PC-3 (cell line): ENCODE data around the gene WDR90. TPM values are rescaled to one million over a fixed set of nuclear protein-coding genes. Genes with fewer than 3 reads are reported as not detected.

ENCODE experiments used
- ATAC-seq: fragments of 200-7000 bp; cut with Tn5 transposase; 2 replicates; pipeline ENCODE4 v1.9.1; 2020; ENCODE audit warnings: mild to moderate bottlenecking, moderate library complexity
- BruUV-seq: library from RNA; stranded (reverse); fragments of 400-500 nt; replicated peaks from 2 replicates; lab custom pipeline; 2021; lab: Mats Ljungman, UMichigan
- CTCF ChIA-PET: fragments of 300-600 bp; sonication (Branson Sonifier 250); formaldehyde crosslinking; loops from one replicate; lab custom pipeline; 2022; ENCODE audit warnings: antibody characterized with exemption; lab: Charles Lee
- POLR2A ChIA-PET: fragments of 300-600 bp; sonication (Branson Sonifier 250); formaldehyde crosslinking; loops from one replicate; lab custom pipeline; 2022; ENCODE audit warnings: antibody characterized with exemption; ENCODE audit not compliant: unreplicated experiment; lab: Charles Lee
- DNase-seq: peaks from one replicate; pipeline ENCODE4 v3.0.0-alpha.2; 2015
- H2AFZ ChIP-seq: fragments of 300-600 bp; sonication (generic); 2 replicates; pipeline ENCODE4 v1.6.0; 2016; ENCODE audit warnings: antibody characterized with exemption, low read length
- H3F3A ChIP-seq: fragments of 300-600 bp; sonication (generic); one replicate; pipeline ENCODE4 v1.6.0; 2017; ENCODE audit warnings: antibody characterized with exemption, low read length, control low read depth, mild to moderate bottlenecking; ENCODE audit not compliant: unreplicated experiment
- H3K27ac ChIP-seq: fragments of 300-600 bp; sonication (generic); 2 replicates; pipeline ENCODE4 v1.5.1; 2016; ENCODE audit warnings: mild to moderate bottlenecking, low read length
- H3K27me3 ChIP-seq: fragments of 300-600 bp; sonication (generic); 2 replicates; pipeline ENCODE4 v1.6.1; 2016; ENCODE audit warnings: low read length, mixed read lengths
- H3K36me3 ChIP-seq: fragments of 300-600 bp; sonication (generic); 2 replicates; pipeline ENCODE4 v1.6.1; 2016; ENCODE audit warnings: low read depth, mixed run types, low read length, mixed read lengths
- H3K4me1 ChIP-seq: fragments of 300-600 bp; sonication (generic); 2 replicates; pipeline ENCODE4 v1.5.1; 2016; ENCODE audit warnings: low read length; ENCODE audit not compliant: insufficient read depth
- H3K4me2 ChIP-seq: fragments of 300-600 bp; sonication (generic); 2 replicates; pipeline ENCODE4 v1.6.0; 2016; ENCODE audit warnings: low read length
- H3K4me3 ChIP-seq: fragments of 300-600 bp; sonication (generic); 2 replicates; pipeline ENCODE4 v1.5.1; 2016; ENCODE audit warnings: mild to moderate bottlenecking, low read length, mixed read lengths
- H3K79me2 ChIP-seq: fragments of 300-600 bp; sonication (generic); 2 replicates; pipeline ENCODE4 v1.6.1; 2017; ENCODE audit warnings: low read length, mixed read lengths
- H3K9ac ChIP-seq: fragments of 300-600 bp; sonication (generic); 2 replicates; pipeline ENCODE4 v1.6.0; 2016; ENCODE audit warnings: mild to moderate bottlenecking, low read length
- H3K9me2 ChIP-seq: fragments of 300-600 bp; sonication (generic); replicated peaks from 2 replicates; pipeline ENCODE4 v1.6.1; 2016; ENCODE audit warnings: mixed run types, low read length, mixed read lengths
- H3K9me3 ChIP-seq: fragments of 300-600 bp; sonication (generic); 2 replicates; pipeline ENCODE4 v1.6.1; 2016; ENCODE audit warnings: low read length, mixed read lengths
- H4K20me1 ChIP-seq: fragments of 300-600 bp; sonication (generic); 2 replicates; pipeline ENCODE4 v1.6.1; 2016; ENCODE audit warnings: low read length, mixed read lengths
- EZH2 ChIP-seq: fragments of 300-600 bp; sonication (generic); IDR thresholded peaks from one replicate; pipeline ENCODE4 v1.6.1; 2017; ENCODE audit warnings: antibody characterized with exemption, mild to moderate bottlenecking, low read length; ENCODE audit not compliant: unreplicated experiment
- EZH2phosphoT487 ChIP-seq: fragments of 300-600 bp; sonication (generic); IDR thresholded peaks from 2 replicates; pipeline ENCODE4 v1.6.1; 2018; ENCODE audit warnings: mild to moderate bottlenecking, antibody characterized with exemption, low read length, borderline replicate concordance
- intact Hi-C: fragments of 100-400 bp; cut with micrococcal nuclease; formaldehyde crosslinking; loops from 2 replicates; pipeline ENCODE4 v1.9.0; 2023
- total RNA-seq: library from RNA; depleted of rRNA; stranded (reverse); fragments of >200 nt; gene quantifications from 2 replicates; pipeline ENCODE4 v1.2.3, GENCODE V29; 2014
- TF ChIP-seq, protein P1 (sequence below): fragments of 300-600 bp; sonication (generic); conservative IDR thresholded peaks from 2 replicates; pipeline ENCODE4 v1.5.1; 2017; ENCODE audit warnings: antibody characterized with exemption, low read depth, mild to moderate bottlenecking, low read length

WDR90 gene
- total RNA-seq, 1 experiment from 2014 or later, result 44.4 TPM

DNA sequence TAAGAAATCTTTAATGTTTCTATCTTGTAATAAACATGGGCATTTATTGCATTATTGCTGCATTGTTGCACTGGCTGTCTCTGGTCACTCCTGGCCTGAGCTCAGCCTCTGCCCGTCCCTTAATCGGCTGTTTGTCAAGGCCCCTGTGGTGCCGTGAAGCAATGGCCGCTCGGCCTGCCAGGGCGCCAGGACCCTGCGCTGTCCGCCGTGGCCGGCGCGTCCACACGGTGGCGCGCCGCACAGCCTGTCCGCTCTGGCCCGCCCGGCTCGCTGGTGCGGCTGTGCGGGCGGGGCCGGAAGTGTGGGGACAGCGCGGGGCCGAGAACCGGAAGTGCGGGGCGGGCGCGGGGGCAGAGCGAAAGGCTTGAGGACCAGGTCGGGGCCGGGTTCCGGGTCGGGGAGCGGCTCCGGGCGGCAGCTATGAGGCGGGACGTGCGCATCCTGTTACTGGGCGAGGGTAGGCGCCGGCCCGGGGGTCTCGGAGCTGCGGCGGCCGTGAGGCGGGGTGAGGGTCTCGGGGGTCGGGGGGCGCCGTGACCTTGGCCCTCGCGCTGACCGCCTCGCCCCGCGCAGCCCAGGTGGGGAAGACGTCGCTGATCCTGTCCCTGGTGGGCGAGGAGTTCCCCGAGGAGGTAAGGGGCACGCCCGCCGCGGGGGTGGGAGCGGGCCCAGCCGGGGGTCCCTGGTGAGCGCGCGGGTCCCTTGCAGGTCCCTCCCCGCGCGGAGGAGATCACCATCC, 18.8 kb downstream of the WDR90 start, which contains the start of gene RHOT2:
TSS of gene RHOT2 (plus strand) at position 353 of the 739 bp plus-strand sequence. CDS start at position 421, 68 bp downstream.
- Histone ChIP-seq H3K9me2 (no peaks in the 10 kb centered on the region), H3K9ac (peak within 1 kb of the TSS; percentile 97), H3K79me2 (peaks cover 22% of the 10 kb centered on the region), H3F3A (no peaks in the 10 kb centered on the region), H3K27ac (0 out of 2 replicates have a peak within 1 kb of the TSS, but pooled peaks have one; percentile 11), H3K4me2 (peak within 1 kb of the TSS; percentile 90), H3K4me1 (no peaks in the 10 kb centered on the region), H3K9me3 (no peaks in the 10 kb centered on the region), H3K4me3 (peak within 1 kb of the TSS; percentile 82), H3K36me3 (peaks cover 6% of the 10 kb centered on the region; the same call in 1 of the 2 replicates), H3K27me3 (no peaks in the 10 kb centered on the region), H4K20me1 (no peaks in the 10 kb centered on the region), H2AFZ (peak within 1 kb of the TSS; percentile 76)
- POLR2A ChIA-PET, result no interaction called here
- ATAC-seq (peak; percentile 89), DNase-seq (peak; percentile 86)
- TF ChIP-seq, protein P1, sequence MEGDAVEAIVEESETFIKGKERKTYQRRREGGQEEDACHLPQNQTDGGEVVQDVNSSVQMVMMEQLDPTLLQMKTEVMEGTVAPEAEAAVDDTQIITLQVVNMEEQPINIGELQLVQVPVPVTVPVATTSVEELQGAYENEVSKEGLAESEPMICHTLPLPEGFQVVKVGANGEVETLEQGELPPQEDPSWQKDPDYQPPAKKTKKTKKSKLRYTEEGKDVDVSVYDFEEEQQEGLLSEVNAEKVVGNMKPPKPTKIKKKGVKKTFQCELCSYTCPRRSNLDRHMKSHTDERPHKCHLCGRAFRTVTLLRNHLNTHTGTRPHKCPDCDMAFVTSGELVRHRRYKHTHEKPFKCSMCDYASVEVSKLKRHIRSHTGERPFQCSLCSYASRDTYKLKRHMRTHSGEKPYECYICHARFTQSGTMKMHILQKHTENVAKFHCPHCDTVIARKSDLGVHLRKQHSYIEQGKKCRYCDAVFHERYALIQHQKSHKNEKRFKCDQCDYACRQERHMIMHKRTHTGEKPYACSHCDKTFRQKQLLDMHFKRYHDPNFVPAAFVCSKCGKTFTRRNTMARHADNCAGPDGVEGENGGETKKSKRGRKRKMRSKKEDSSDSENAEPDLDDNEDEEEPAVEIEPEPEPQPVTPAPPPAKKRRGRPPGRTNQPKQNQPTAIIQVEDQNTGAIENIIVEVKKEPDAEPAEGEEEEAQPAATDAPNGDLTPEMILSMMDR, result peak; percentile 76
- no peak for TF ChIP-seq EZH2
- no TSS peak for BruUV-seq
- CTCF ChIA-PET, result no interaction called here
- intact Hi-C loops, result no loop called here

DNA sequence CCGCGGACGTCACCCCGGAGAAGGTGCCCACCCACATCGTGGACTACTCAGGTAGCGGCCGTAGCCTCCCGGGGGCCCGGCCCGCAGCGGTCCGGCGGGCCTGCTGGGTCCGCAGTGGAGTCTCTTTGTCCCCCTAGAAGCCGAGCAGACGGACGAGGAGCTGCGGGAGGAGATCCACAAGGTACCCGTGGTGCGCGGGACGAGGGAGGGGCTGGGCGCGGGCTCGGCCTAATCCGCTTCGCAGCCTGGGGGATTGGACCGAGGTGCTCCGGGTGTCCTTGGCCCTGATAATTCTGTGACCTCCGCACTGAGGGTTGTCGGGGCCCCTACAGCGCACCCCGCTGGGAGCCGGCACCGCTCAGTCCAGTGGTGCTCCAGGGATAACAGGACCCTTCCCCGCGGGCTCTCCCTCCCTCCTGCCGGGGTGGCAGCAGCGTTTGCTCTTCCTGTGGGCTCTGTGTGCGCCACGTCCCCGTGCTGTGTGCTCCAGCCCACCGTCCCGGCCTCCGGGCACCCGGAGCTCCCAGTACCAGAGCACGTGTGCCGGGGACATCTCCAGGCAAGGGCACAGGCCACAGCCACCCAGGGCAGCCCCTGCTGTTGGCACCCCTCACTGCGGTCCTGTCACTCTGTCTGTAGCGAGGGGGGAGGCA, 19.5 kb downstream of the WDR90 start:
- no peaks in the 10 kb centered on the region for H3K27me3 ChIP-seq
- peak overlapping the region; percentile 82 for H3K4me3 ChIP-seq
- H3K79me2 ChIP-seq, result peaks cover 22% of the 10 kb centered on the region
- no peaks in the 10 kb centered on the region for H3K9me2 ChIP-seq
- no peak for DNase-seq
- 0 out of 2 replicates have a peak overlapping the region, but pooled peaks have one; percentile 42 for H2AFZ ChIP-seq
- H4K20me1 ChIP-seq, result no peaks in the 10 kb centered on the region
- BruUV-seq, result TSS peak; percentile 11
- ChIA-PET CTCF (interaction anchor here (0.6 kb wide), 1 partner anchor 48 kb away, joined by 5 read pairs; no protein-coding TSS in a partner anchor), POLR2A (no interaction called here)
- peak; percentile 16 for ATAC-seq
- no peaks in the 10 kb centered on the region for H3F3A ChIP-seq
- peak overlapping the region; percentile 90 for H3K4me2 ChIP-seq
- peaks cover 6% of the 10 kb centered on the region; the same call in 1 of the 2 replicates for H3K36me3 ChIP-seq
- peak overlapping the region; percentile 97 for H3K9ac ChIP-seq
- H3K9me3 ChIP-seq, result no peaks in the 10 kb centered on the region
- TF ChIP-seq EZH2phosphoT487, result no peak
- TF ChIP-seq, protein P1, result no peak
- no peak for TF ChIP-seq EZH2
- intact Hi-C loops, result no loop called here
- H3K4me1 ChIP-seq, result no peaks in the 10 kb centered on the region
- H3K27ac ChIP-seq, result 0 out of 2 replicates have a peak overlapping the region, but pooled peaks have one; percentile 11
